IPS-NIHi11 (cell line): ENCODE results near the gene ALOX15.
"Not testable (repeated sequence)": the region's sequence is repeated elsewhere in the genome, so short reads cannot be mapped to it uniquely, and the experiment has no call there.

Experiments
- DNase-seq: peaks from one replicate; pipeline ENCODE4 v3.0.0; 2012; ENCODE audit warnings: mixed read lengths, low spot score

The ALOX15 gene

DNA sequence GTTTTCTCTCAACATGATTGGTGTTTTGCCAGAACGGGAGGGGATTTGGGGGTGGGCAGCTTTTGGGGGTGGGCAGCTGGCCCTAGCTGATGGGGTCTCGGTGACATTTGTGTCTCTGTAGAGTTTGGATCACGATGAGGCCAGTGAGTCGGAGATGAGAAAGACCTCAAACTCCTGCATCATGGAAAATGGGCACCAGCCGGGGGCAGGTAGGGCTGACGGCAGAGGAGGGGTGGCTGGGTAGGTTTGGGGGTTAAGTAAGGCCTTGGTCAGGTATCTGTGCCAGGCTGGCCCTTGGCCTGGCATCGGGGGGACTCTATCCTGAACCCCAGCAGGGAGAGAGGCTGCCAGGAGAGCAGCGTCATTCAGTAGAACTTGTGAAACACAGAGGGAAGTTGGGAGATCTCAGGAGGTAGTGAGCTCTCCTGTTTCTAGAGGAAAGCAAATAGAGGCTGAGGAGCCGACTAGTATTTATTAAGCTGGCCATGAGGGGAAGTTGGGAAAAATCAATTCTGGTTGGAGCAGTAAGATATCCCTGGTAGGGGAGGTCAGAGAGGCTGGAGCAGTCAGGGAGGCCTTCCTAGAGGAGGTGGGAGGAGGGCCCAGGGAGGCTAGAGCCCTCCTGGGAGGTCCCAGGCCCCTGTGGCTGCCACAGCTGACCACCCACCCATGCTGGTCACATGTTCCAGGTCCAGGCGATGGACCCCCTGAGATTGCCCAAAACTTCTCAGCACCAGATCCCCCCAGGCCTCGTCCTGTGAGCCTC lies 49.1 kb downstream of the ALOX15 start:
- no peak for DNase-seq

DNA sequence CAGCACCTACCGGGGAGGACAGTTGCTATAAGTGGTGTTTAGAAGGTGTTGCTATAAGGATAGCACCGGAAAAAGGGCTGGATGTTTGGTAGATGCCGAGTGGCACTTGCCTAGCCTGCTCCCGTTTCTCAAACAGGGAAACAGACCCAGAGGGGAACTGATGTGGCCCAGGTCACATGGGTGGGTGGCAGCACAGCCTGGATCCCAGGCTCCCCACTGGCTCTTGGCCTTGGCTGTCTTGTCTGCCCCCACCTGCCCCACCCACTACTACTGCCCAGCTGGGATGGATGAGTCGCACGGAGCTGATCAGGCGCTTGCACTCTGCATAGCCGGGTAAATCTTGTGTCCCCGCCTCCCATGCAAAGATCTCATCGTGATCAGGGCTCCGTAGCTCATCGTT lies 49.9 kb downstream of the ALOX15 start:
- DNase-seq = no peak

DNA sequence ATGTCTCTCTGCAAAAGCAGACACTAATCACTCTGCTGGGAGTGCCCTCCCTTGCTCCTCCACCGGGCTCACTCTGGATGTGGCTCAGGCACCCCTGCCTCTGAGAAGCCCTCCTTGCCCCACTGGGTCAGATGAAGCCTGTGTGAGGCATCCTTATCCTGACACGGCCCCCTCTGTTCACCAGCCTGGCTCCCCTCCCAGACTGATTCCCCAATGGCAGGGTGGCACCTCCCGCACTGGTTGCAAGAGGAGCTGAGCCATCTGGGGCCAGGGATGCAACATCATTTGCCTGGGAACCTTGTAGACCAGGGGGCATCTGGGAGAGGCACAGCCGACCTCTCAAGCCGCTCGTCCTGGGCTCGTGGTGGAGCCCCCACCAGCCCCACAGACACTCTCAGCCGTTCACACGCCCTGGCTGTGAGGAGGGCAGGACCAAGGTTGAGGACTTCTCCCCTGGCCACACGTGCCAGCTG lies 50.5 kb downstream of the ALOX15 start:
- no peak for DNase-seq

DNA sequence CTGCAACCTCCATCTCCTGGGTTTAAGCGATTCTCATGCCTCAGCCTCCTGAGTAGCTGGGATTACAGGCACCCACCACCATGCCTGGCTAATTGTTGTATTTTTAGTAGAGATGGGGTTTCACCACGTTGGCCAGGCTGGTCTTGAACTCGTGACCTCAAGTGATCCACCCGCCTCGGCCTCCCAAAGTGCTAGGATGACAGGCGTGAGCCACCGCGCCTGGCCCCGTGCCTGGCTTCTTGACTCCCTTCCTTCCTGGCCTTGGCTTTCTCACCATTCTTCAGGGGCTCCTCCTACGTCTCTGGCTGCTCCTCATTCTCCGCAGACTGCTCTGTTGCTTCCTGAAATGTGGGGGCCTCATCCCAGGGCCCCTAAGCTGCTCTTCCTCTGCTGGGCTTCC lies 51.4 kb downstream of the ALOX15 start:
- not testable (repeated sequence) for DNase-seq

DNA sequence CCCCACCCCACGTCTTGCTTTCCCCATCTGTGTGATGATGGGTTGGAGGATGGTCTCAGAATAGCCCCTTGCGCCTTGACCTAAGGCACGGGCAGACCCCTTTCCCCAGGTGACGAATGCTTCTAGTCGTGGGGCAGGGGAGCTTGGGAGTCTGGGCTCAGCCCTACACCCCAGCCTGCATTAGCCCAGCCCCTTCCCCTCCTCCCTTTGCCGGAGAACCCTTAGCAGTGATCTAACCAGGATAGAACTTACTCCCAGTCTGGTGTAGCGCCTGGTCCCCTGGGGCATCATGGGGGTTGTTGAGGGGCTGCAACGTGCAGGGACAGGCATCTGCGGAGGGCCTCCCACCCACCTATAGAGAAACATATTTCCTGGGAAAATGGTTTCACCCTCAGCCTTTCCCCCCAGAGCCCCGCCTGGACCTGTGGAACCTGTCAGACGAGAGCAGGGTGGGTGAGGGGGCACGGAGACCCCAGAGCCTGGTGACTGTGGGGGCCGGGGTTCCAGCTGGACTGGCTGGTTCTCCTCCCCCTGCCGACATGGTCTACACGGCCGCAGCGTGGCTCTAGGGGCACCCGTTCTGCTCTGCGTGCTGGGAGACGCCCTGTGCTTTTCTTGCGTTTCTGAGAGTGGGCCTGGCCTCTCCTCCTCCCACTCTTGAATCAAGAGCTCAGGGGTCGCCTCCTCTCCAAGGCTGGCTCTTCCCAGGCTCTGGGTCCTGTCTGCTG lies 52.4 kb downstream of the ALOX15 start:
- no peak for DNase-seq

DNA sequence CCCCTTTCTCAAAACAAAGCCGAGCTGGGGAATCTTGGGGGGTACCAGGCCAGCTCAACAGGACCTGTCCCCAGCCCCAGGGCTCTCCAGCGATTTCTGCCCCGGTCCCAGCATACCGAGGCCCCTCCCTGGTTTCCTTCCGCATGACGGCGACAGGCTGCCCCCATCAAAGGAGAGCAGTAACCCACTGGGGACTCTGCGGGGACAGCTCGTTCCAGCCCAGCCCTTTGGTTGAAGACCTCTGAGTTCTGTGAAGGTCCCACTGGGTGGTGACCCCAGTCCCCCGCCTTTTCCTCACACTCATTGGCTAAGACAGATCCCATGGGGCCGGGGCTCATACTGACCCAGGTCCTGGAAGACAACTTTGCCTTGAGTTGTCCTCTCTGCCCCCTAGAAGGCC lies 53.1 kb downstream of the ALOX15 start:
- no peak for DNase-seq

DNA sequence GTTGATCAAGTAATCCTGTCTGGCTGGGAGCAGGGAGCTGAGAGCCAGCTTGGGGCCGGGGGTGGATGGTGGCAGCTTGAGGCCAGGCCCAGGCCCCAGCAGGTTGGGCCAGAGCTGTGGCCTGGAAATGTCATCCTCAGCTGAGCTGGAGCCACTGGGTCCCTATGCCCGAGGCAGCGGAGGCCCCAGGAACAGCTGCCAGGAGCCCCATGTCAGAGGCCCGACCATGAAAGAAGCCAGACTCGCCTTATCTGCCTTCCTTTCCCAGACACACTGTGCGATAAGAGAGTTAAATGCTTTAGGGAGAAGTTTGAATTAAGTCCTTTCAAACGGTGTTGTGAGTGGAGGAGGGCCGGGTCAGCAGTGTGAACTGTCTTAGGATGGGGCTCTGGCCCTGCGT lies 53.7 kb downstream of the ALOX15 start:
- DNase-seq = no peak

DNA sequence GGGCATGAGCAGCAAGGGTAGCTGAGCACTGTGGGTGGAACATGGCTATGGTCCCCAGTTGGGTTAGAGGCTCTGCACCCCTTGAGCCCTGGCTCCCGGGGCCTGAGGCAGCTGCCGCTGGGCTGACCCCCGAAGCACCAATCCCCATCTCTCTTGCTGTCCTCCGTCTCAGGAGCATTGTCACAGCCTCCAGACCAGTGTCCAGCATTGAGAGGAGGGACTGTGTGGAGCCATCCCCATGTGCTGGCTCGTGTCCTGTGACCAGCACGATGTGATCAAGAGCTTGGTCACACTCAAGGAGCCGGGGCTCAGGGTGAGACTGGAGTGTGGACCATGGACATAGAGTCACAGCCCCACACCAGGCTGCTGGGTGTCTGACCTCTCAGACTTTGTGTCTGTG lies 54.3 kb downstream of the ALOX15 start:
- DNase-seq = no peak

DNA sequence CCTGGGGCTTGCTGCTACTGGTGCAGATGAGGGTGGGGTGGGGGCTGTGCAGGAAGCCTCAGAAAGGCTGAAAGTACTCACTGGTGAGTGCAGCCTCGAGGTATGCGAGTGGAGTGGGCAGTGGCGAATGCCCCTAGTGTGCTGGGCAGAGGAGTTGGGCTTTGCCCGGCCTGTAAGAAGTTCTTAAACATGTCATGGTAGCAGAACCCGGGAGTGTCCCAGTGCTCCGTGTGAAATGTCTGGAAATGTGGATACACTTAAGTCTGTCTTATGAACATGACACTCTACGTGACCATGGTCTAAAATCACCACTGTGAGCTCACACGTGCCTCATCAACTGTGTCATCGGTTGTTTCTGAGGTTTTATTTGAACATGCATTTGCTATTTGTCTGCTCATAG lies 55.4 kb downstream of the ALOX15 start:
- DNase-seq = no peak

DNA sequence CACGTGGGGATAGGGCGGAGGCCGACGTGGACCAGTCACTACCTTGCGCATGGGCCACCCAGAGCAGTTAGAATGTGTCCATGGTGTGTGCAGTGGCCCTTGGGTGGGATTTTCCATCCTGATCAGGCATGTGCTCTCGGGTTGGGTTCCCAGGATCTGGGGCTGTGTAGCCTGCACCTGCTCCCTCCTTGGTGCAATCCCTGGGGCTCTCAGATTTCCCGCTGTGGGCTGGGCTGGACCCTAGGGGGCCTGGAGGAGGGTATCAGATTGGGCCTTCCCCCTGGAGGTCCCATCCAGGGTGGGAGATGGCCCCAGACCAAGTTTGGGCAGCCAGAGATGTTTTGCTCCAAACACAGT lies 55.9 kb downstream of the ALOX15 start:
- DNase-seq = no peak

DNA sequence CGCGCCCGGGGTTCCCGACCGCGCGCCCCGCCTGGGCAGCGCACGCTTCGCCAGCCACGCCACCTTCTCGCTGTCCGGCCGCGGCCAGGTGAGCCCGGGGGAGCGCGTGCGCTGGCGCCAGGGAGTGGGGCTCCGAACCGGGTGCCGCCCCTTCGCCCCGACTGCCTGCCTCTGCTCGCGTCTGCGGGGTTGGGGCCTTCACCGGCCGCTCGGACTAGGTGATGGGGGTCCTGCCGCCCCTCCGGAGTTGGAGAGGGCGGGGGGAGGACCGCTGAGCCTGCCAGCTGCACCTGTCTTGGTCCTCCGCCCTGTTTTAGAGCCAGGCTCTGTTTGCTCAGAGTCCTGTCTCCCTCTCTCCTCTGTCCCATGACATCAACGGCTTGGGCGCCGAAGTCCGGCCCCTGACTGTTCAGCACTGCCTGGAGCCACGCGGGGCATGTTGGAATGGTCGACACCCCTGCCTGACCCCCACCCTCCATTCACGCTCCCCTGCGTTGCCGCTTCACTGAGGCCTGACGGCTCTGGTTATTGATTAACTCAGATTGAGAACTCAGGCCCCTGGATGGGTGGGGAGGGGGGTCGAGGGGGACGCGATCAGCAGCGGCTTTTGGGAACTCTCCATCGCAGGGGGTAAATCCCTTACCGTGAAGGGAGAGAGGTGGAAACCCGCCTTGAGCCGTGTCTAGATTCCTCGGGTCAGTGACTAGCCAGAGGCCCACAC lies 56.4 kb downstream of the ALOX15 start:
- no peak for DNase-seq

DNA sequence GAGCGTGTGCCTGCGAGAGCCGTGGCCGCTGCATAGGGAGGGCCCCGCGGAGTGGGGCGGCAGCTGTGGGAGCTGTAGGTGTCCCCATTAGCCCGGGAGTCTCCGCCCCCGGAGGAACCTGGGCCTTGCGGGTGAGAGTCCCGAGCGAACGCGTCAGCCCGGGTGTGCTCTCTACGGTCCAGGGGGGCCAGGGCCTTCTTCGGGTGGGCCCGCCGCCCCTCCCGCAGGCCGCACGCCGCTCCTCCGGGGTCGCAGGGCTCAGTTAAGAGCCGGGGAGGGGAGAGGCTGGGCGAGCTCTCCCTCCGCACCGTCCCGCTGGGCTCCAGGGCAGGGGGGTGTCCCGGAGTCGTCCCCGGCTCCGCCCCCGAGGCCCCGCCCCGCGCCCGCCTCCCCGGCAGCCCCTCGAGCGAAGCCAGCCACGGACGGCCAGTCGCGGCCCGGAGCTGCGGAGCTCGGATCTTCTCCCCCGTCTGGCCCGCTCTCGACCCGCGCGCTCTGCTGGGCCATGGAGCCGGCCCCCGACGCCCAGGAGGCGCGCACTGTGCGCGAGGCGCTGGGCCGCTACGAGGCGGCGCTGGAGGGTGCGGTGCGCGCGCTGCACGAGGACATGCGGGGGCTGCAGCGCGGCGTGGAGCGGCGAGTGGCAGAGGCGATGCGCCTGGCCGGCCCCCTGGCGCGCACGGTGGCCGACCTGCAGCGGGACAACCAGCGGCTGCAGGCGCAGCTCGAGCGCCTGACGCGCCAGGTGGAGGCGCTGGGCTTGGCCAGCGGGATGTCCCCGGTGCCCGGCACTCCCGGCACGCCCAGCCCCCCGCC lies 57.2 kb downstream of the ALOX15 start, which contains the start of gene SMTNL2:
SMTNL2 (plus strand) TSS at position 429 of the 816 bp plus-strand sequence; CDS start at position 506, 77 bp downstream.
- peak; percentile 84 for DNase-seq

DNA sequence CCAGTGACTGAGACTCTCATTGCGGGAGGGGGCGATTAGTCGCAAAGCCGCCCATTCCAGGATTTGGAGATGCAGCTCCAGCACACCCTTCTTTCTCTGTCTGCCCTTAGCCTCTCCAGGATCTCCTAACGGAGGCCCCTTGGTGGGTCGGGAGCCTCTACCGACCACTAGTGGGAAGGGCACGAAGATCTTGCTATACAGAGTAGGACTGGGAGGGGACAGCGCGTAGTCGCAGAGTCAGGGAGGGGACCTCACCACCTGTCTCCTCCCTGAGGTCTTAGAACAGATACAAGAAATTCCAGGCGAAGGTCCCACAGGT lies 57.7 kb downstream of the ALOX15 start:
- DNase-seq = peak; percentile 65

DNA sequence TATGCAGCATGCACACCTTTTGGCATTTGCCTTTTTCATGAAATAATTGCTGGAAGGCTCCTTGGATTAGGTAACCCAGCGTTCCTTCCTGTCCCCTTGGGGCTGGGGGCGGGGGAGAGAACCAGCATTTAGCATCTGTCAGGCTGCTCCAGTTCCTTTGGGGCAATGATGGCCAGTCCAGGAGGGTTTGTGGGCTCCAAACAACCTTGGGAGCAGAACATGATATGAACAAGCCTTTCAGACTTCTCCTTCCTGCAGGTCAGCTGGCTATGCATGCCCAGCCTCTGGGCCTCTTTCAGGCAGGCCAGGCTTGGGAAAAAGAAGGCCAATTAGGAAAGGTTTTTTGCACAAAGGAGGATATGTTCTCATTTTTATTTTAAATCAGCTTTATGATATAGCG lies 58.3 kb downstream of the ALOX15 start:
- no peak for DNase-seq

DNA sequence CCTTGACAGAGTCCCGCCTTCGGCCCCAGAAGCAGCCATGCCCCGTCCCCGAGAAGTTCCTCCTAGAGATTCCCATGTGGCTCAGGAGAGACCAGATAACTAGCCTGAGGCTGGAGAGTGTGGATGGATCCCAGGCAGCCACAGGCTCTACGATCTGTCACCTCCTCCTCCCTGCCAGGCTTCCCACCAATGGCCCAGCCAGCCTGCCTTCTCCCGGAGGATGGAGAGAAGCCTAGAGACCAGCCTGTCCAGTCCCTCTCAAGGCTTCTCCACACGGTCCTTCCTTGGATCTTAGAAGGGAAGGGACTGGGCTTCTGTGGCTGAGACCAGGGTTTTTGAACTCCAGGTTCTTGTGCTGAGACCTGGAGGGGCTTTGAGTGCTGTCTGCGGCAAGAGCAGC lies 58.8 kb downstream of the ALOX15 start:
- DNase-seq = no peak

DNA sequence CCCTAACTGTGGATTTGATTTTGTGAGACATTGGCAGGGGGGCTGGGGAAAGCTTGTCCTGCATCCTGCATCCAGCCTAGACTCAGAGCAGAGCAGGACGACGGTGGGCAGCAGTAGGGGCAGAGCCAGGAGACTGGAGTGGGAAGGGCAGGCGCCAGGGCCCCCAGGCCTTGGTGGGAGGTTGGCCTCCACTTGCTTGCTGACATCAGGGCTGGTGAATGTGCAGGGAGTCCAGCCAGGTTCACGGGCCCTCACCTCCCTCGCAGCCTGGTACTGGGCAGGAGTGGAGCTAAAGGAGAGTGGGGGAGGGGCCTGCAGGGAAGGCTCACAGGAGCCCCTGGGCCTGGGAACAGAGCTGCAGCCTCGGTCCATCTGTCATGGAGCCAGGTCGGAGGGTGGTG lies 59.4 kb downstream of the ALOX15 start:
- no peak for DNase-seq
